Stimulated activated naive CD8-positive, alpha-beta T cell treated with anti-CD3 and anti-CD28 coated beads, Interleukin-15, amount 100 ng/mL, for 72 hours (primary cell): ENCODE data around the gene B4GAT1.
"Not testable (repeated sequence)": the region's sequence is repeated elsewhere in the genome, so short reads cannot be mapped to it uniquely, and the experiment has no call there.

Source experiments
- ATAC-seq: fragments of 150-1000 bp; cut with Tn5 transposase; 2 replicates; pipeline ENCODE4 v1.10.0; 2021; ENCODE audit warnings: mild to moderate bottlenecking, moderate library complexity
- DNase-seq, 2 donors: peaks; one replicate each; pipeline ENCODE4 v3.0.0; 2021 to 2022
- H3K27ac Mint-ChIP-seq, 2 donors: one replicate each; pipeline ENCODE4 v1.8.0; 2022; ENCODE audit warnings: mild to moderate bottlenecking in 2 of 2, mixed read lengths in 2 of 2, moderate library complexity in 2 of 2
- H3K27me3 Mint-ChIP-seq: one replicate; pipeline ENCODE4 v1.8.0; 2022; ENCODE audit warnings: mixed read lengths
- H3K4me1 Mint-ChIP-seq: one replicate; pipeline ENCODE4 v1.8.0; 2022; ENCODE audit warnings: mild to moderate bottlenecking, mixed read lengths
- H3K4me3 Mint-ChIP-seq, 2 donors: one replicate each; pipeline ENCODE4 v1.8.0; 2022; ENCODE audit warnings: mild to moderate bottlenecking in 2 of 2, mixed read lengths in 2 of 2, moderate library complexity in 1 of 2
- H3K9me3 Mint-ChIP-seq, 2 donors: one replicate each; pipeline ENCODE4 v1.8.0; 2022; ENCODE audit warnings: mixed read lengths in 2 of 2

B4GAT1 gene

GRCh38 chr11:66366844-66367477 is 19.5 kb upstream of the B4GAT1 start:
- Mint-ChIP-seq H3K27me3 (no peaks in the 10 kb centered on the region), H3K4me3 (no peak overlapping the region), H3K4me1 (peaks cover 22% of the 10 kb centered on the region), H3K27ac (no peak overlapping the region), H3K9me3 (no peaks in the 10 kb centered on the region)
- DNase-seq (no peak), ATAC-seq (no peak)

- Mint-ChIP-seq H3K9me3 (no peaks in the 10 kb centered on the region), H3K27me3 (no peaks in the 10 kb centered on the region), H3K27ac (no peak overlapping the region), H3K4me1 (peaks cover 20% of the 10 kb centered on the region), H3K4me3 (no peak overlapping the region)
- DNase-seq (no peak), ATAC-seq (no peak)
These were observed 18.5 kb upstream of the B4GAT1 start for GRCh38 chr11:66365711-66366619.

- H3K27ac Mint-ChIP-seq: no peak overlapping the region
- no peaks in the 10 kb centered on the region for H3K9me3 Mint-ChIP-seq
- DNase-seq (no peak), ATAC-seq (no peak)
- no peak overlapping the region for H3K4me3 Mint-ChIP-seq
- H3K4me1 Mint-ChIP-seq: peaks cover 12% of the 10 kb centered on the region
- no peaks in the 10 kb centered on the region for H3K27me3 Mint-ChIP-seq
These were observed 17.7 kb upstream of the B4GAT1 start for GRCh38 chr11:66365166-66365565.

- Mint-ChIP-seq H3K4me1 (peaks cover 5% of the 10 kb centered on the region), H3K9me3 (no peaks in the 10 kb centered on the region), H3K27me3 (no peaks in the 10 kb centered on the region), H3K27ac (peak overlapping the region in 1 of 2 donors; percentile 48), H3K4me3 (no peak overlapping the region)
- peak; percentile 75 for ATAC-seq
- DNase-seq: peak; percentile 75 to 77
These were observed 16.5 kb upstream of the B4GAT1 start for GRCh38 chr11:66363805-66364535.

- no peak for DNase-seq
- ATAC-seq: no peak
- H3K4me3 Mint-ChIP-seq: no peak overlapping the region
- no peaks in the 10 kb centered on the region for H3K27me3 Mint-ChIP-seq
- H3K27ac Mint-ChIP-seq: no peak overlapping the region
- H3K4me1 Mint-ChIP-seq: peaks cover 5% of the 10 kb centered on the region
- no peaks in the 10 kb centered on the region for H3K9me3 Mint-ChIP-seq
These were observed 15.8 kb upstream of the B4GAT1 start for GRCh38 chr11:66363187-66363601.

- peaks cover 5% of the 10 kb centered on the region for H3K4me1 Mint-ChIP-seq
- no peaks in the 10 kb centered on the region for H3K9me3 Mint-ChIP-seq
- no peak for ATAC-seq
- H3K27ac Mint-ChIP-seq: no peak overlapping the region
- no peak for DNase-seq
- H3K4me3 Mint-ChIP-seq: no peak overlapping the region
- H3K27me3 Mint-ChIP-seq: no peaks in the 10 kb centered on the region
These were observed 15.2 kb upstream of the B4GAT1 start for GRCh38 chr11:66362481-66363147.

- ATAC-seq (no peak), DNase-seq (no peak)
- Mint-ChIP-seq H3K4me3 (no peak overlapping the region), H3K9me3 (no peaks in the 10 kb centered on the region), H3K27ac (peak overlapping the region in 1 of 2 donors; percentile 38), H3K27me3 (no peaks in the 10 kb centered on the region), H3K4me1 (peaks cover 5% of the 10 kb centered on the region)
These were observed 14.1 kb upstream of the B4GAT1 start for GRCh38 chr11:66361502-66361941.

- Mint-ChIP-seq H3K9me3 (no peaks in the 10 kb centered on the region), H3K27me3 (no peaks in the 10 kb centered on the region), H3K4me1 (peaks cover 5% of the 10 kb centered on the region), H3K4me3 (no peak overlapping the region), H3K27ac (no peak overlapping the region)
- ATAC-seq (no peak), DNase-seq (no peak)
These were observed 13.1 kb upstream of the B4GAT1 start for GRCh38 chr11:66360406-66361073.

GRCh38 chr11:66359662-66360087 is 12.2 kb upstream of the B4GAT1 start:
- Mint-ChIP-seq H3K27ac (no peak overlapping the region), H3K27me3 (no peaks in the 10 kb centered on the region)

GRCh38 chr11:66350560-66351235 is 3.3 kb upstream of the B4GAT1 start:
- H3K4me1 Mint-ChIP-seq: peaks cover 27% of the 10 kb centered on the region
- H3K4me3 Mint-ChIP-seq, DNase-seq, ATAC-seq, H3K9me3 Mint-ChIP-seq, H3K27me3 Mint-ChIP-seq: not testable (repeated sequence)
- H3K27ac Mint-ChIP-seq: peak overlapping the region in 1 of 2 donors; percentile 4

More at GRCh38 chr11:66359662-66360087, 12.2 kb upstream of the B4GAT1 start:
- Mint-ChIP-seq H3K9me3 (no peaks in the 10 kb centered on the region), H3K4me3 (no peak overlapping the region), H3K4me1 (peaks cover 5% of the 10 kb centered on the region)
- ATAC-seq (no peak), DNase-seq (no peak)

GRCh38 chr11:66349084-66349386 is 1.6 kb upstream of the B4GAT1 start:
- H3K27ac Mint-ChIP-seq: peak overlapping the region in 1 of 2 donors; percentile 100
- H3K9me3 Mint-ChIP-seq: no peaks in the 10 kb centered on the region
- H3K27me3 Mint-ChIP-seq: no peaks in the 10 kb centered on the region
- no peak overlapping the region for H3K4me3 Mint-ChIP-seq
- DNase-seq (no peak), ATAC-seq (no peak)
- peaks cover 43% of the 10 kb centered on the region for H3K4me1 Mint-ChIP-seq

- H3K4me1 Mint-ChIP-seq: peaks cover 59% of the 10 kb centered on the region
- DNase-seq: no peak
These were observed 679 bp downstream of the B4GAT1 start for GRCh38 chr11:66346476-66347424.

GRCh38 chr11:66345316-66345649 is 2.1 kb downstream of the B4GAT1 start:
- peak overlapping the region; percentile 92 to 99 for H3K4me3 Mint-ChIP-seq
- peak overlapping the region; percentile 95 to 98 for H3K27ac Mint-ChIP-seq
- peaks cover 59% of the 10 kb centered on the region for H3K4me1 Mint-ChIP-seq
- H3K9me3 Mint-ChIP-seq: no peaks in the 10 kb centered on the region
- ATAC-seq (peak; percentile 10), DNase-seq (no peak)
- no peaks in the 10 kb centered on the region for H3K27me3 Mint-ChIP-seq

More at GRCh38 chr11:66346476-66347424, 679 bp downstream of the B4GAT1 start:
- H3K4me3 Mint-ChIP-seq: peak overlapping the region; percentile 84 to 92
- no peak for ATAC-seq
- peak overlapping the region; percentile 67 to 81 for H3K27ac Mint-ChIP-seq
- H3K9me3 Mint-ChIP-seq: no peaks in the 10 kb centered on the region
- H3K27me3 Mint-ChIP-seq: no peaks in the 10 kb centered on the region
